Superior temporal gyrus (tissue), 1 donor: ENCODE results near the gene SERP1.
A peak's percentile ranks its signal among the peaks of the same experiment; 100 is the strongest.

Experiments
- DNase-seq: peaks from one replicate; pipeline ENCODE4 v3.0.0-alpha.2; 2016; ENCODE audit errors: extremely low spot score

The SERP1 gene

DNA sequence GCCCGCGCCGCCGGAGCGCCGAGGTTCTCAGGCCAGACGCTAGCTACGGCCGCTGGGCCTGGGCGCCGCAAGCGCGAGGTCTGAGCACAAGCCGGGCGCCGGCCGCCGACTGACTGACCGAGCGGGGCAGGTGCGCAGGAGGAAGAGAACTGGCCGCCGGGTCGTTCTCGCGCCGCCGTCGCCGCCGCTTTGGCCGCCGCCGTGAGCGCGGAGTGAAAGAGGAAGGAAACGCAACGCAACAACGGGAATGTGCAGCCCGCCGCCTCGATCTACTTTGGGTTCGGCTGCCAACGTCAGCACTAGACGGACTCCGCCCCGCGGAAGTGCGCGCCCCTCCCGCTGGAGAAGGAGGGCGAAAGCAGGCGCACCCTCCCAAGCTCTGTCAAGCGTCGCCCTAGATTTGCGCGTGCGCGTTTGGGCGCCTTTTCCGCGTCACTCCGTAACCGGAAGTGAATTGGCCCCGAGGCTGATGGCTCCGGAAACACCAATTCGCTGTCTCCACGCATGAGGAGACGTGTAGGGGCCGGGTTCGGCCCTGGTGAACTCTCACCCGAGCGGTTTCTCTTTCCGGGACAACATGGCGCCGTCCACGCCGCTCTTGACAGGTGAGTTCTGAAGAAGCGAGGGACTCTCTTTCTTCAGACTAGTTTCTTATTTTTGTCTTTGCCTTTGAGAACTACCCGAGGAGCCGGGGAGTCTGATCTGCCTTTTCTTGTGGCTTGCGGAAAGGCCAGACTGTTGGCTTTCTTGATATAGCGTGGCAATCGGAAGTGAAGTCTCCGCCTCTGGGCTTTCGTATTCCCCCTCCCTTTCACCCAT is at the start of gene SERP1, which contains the start of gene EIF2A:
Gene SERP1 (minus strand): TSS at position 271 of the 819 bp plus-strand sequence. CDS start 361 bp downstream, outside the sequence.
Gene EIF2A (plus strand): TSS at position 562 of the 819 bp plus-strand sequence. CDS start 16 bp downstream, at position 578.
- DNase-seq: peak; percentile 100

DNA sequence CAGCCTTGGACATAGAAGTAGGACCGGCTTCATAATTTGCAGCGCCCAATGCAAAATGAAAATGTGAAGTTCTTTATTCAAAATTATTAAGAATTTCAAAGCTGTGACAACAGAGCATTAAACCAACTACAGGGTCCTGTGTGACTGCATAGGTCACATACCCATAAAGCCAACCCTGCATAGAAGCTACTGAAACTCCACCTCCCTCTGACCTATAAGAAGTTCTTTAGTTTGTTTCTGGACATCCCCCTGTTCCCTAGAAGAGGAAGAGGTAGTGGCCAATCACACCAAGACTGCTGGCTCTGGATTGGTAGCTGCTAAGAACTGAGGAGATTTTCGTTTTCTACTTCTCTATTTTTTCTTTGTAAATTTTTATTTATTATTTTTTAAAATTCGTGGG is 47.9 kb upstream of the SERP1 start:
- DNase-seq: no peak

DNA sequence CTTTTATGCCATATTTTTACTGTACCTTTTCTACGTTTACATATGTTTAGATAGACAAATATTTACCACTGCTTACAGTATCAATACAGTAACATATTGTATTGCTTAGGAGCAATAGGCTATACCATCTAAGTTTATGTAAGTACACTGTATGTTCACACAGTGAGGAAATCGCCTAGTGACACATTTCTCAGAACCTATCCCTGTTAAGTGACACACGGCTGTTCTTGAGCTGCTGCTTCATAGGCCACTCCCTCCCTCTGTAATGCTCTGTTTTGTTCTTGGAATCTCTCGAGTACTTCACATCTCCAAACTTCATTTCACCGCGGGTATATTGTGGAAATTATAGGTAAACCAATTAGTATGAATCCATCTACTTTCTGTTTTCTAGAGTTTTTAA is 43.5 kb upstream of the SERP1 start:
- DNase-seq: no peak

DNA sequence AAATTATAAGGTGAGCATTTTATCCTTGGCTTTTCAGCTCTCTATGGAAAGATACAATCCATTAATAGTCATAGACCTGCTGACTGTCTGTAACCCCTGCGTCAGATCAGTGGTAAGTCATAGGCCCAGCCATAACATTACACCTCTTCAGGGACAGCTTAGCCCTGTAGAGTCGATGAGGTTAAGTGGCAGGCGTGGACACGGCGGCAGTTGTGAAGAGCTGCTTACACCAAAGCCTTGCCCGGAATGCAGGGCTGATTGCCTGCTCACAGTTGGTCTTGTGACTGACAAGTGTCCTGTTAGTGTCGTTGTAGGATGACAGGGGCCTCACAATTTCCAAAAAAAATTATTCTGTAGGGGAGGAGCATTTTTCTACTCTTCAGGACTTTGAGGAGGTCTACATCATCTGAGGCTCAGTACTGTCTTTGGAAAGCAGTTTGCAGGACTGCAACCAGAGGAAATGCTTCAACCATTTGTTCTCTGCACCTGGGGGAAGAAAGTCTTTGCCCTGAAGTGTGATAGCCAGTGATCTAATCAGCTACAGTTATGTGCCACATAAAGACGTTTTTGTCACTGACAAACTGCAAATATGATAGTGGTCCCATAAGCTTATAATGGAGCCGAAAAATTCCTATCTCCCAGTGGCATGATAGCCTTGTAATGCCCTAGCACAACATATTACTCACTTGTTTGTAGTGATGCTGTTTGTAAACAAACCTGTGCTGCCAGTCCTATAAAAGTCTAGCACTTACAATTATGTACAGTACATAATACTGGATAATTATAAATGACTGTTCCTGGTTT is 41.9 kb upstream of the SERP1 start:
- no peak for DNase-seq

- no peak for DNase-seq
Observed at GRCh38 chr3:150583028-150583427, 36.7 kb upstream of the SERP1 start.

DNA sequence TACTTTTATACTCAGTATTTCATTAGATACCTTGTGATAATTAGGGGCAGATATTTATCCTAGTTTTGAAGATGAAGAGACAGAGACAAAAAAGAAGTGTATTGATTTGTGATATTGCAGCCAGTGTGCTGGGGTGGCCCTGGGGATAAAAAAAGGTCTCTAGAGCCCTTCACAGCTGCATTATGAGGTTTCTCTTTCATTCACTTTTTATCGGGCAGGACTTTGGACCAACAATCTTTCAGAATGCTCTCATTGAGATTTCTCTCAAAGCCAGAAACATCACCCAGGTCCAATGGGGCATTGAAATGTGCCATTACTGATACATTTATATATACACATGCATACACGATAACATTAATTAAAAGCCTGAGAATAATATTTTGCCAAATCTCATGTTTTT is 36.3 kb upstream of the SERP1 start:
- no peak for DNase-seq

- DNase-seq: no peak
Observed at GRCh38 chr3:150581174-150581573, 34.9 kb upstream of the SERP1 start.

DNA sequence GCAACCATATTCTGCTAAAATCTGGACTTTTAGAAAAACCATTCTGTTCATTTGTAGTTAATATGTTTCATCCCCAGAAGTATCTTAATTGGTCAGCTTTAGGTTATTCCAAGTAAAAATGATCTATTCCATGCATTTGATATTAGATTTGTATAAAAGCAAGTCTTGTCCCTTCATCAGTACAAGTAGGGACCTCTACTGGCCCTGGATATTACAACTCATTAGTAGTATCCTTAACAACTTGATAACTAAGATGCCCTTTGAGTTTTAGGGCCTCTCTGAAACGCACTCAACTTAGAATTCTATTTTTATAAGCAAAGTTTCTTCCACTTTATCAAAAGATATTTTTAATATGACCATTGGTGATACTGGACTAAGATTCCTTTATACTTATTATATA is 31.6 kb upstream of the SERP1 start:
- DNase-seq: no peak

DNA sequence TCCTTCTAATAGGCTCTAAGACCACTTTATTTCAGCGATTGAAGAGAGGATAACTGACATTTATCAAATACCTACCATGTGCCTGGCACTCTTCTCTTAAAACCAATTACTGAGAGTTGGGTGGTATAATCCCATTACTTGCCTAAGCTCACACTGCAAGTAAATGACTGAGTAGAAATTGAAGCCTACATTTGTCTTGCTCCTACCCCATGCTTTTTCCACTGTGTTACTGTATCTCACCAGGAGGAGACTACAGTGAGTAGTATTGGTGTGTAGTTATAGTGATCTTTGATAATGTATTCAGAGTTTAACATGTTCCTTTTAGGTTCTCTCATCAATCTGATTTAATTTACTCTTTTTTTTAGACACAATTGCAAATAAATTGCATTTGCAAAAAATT is 21.0 kb upstream of the SERP1 start:
- DNase-seq: no peak

DNA sequence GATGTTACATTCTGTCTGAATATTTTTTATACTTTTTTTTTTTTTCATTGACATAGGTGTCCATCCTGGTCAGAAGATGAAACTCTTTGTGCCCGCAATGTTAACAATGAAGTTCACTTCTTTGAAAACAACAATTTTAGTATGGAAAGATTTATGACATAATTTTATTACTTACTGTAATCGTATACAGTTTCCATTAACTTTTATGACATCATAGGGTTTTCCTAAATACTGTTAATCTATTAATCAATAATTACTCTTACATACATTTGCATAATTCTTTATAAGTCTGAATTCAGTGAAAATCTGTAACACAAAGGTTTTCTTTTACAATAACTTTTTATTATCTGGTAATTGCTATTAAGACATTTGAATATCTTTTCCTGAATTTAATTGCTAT is 17.9 kb upstream of the SERP1 start:
- DNase-seq: no peak

DNA sequence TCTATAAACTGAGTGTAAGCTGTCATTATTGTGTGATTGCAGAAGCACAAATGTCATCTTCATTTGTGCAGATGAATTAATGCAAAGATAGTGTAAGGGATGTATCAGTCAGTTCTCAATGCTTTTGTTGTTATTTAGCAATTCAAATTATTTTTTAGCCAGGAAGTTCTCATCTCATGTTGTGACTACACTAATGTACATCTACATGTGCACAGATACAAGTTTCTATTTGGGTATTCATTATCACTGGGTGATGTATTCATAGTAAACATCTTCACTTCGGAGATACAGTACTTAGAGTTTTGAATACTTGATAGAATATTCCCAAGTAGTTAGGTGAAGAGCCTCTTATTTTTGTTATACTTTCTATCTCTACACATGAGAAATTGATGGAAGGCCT is 11.4 kb upstream of the SERP1 start:
- DNase-seq: no peak

DNA sequence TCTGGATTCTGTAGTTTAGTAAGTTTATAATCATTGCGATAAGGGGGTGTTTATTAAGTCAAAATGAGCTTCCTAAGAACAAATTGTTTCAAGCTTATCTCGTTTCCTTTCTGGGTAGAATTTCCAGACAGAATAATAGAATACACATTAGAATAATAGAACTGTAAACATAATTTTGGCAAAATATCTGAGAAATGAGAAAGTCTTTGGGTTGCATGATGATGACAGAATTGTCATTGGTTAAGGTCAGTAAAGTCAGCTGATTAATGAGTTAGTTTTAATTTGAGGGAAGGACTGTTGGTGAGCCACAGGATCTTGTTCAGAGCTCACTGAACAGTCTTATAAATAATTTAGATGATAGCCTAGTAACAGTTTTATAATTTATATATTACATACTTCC is 10.5 kb upstream of the SERP1 start:
- no peak for DNase-seq

DNA sequence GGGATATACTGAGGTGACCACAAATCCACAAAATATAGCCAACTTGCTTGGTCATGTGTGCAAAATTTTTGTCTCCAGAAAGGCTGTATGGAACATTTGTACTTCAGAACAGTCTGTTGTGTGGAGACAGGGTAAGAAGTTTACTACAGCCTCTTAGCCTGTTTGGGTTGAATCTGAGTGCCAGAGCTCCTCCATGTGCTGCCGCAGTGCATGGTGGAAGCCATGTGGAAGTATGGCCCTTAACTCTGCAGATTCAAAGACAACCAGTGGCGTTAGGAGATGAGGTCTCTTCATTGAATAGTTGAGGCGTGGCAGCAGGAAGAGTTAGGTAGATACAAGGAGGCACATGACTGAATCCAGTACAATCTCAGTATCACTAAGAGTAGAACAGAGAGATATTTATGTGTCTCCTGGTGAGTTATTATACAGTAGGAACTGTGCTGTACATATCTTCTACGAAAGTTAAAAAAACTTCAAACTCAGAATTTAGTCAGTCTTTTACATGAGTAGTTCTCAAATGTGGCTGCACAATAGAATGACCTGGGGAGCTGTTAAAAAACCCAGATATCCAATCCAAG is 9.7 kb upstream of the SERP1 start:
- no peak for DNase-seq

GRCh38 chr3:150547045-150547741 is 897 bp upstream of the SERP1 start:
- no peak for DNase-seq

GRCh38 chr3:150545419-150546225 is 674 bp downstream of the SERP1 start:
- peak; percentile 52 for DNase-seq

DNA sequence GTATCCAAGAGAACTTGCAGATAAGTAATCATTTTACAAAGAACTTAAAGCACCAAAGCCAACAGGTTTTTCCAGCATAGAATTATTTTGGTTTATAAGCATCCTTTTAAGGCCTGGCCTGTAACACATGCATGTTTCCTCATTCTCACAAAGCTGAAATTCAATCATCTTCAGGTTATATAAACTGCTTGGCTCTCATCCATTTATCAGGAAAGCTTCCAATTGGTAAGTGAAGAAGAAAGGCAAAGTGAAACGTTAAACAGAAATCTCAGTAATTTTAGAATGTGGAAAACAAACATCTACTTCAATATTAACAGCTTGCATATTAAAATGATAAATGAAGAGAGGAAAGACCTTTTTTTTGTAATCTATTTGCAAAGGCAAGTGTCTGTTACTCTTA is 1.6 kb downstream of the SERP1 start:
- peak; percentile 62 for DNase-seq

GRCh38 chr3:150544041-150544440 is 2.3 kb downstream of the SERP1 start:
- no peak for DNase-seq

DNA sequence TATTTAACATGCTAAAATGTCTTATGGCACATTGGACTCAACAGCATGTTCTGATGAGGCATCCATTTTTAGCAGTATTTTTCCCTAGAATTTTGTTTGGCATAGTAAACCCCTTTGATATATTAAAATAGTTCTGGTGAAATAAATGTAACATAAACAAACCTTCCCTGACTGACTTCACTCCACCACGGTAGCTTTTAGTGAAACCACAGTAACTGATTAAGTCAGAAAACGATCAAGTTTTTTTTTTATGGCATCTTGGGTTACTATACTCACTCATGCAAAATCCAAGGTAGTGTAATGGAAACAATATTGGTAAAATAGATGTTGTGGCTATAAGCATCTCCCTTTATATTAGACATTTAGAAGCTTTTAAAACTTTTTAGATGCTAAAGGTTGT is 2.8 kb downstream of the SERP1 start:
- DNase-seq: no peak

DNA sequence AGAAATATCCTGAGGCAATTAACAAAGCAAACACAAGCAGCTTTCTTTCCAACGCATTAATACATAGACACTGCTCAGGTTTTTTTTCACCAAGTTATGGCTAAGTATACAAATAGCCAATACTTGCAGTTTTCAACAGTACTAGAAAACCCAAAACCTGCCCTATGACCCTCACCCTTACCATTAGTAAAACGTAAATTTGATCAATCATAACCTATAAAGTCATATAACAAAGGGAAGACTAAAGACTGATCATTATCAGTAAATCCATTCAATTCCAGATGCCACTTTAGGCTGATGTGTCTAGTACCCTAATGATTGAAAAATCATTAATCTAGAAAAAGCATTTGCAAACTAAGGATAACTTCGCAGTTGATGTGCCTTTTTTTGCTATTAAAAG is 3.2 kb downstream of the SERP1 start:
- no peak for DNase-seq

DNA sequence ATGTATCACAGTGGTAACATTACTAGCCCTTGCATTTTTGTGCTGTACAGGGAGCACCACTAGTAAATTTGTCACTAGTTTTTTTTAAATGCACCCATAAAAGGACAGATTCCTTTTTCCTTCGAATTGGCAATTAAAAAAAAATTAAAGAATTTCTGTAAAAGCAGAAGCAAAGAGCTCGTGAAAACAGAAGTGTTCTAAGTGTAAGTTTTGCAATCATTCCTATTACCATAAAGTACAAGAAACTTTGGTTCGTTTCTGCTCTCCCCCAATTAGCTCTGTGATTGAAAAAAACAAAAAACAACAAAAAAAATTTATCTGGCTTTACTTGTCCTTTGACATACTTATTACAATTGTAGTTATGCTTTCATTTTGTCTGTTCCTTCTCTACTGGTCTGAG is 5.3 kb downstream of the SERP1 start:
- no peak for DNase-seq

DNA sequence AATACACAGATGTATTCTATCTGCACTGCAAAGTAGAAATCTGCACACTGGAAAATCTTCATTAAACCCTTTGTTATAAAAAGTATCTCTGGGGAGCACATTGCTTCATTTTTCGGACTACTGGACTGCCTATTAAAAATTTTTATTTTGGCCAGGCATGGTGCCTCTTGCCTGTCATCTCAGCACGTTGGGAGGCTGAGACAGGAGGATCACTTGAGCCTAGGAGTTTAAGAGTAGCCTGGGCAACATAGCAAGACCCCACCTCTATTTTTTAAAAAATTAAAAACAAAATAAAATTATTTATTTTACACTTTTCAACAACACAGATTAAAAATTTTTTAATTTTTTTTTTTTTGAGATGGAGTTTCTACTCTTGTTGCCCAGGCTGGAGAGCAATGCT is 6.0 kb downstream of the SERP1 start:
- DNase-seq: no peak
